DOHH2 (cell line): Measurements from ENCODE around the gene TRPM2.

Experiments used
- H3F3A ChIP-seq: fragments of 200-600 bp; sonication (generic), shearing (Covaris generic); 2 replicates; pipeline ENCODE4 v1.6.0; 2016; ENCODE audit warnings: antibody characterized with exemption, mild to moderate bottlenecking; ENCODE audit not compliant: control insufficient read depth, insufficient read depth
- H3K27ac ChIP-seq: fragments of 200-600 bp; sonication (generic); 2 replicates; pipeline ENCODE4 v1.5.1; 2014; ENCODE audit warnings: low read depth, mild to moderate bottlenecking, low read length, moderate library complexity
- H3K27me3 ChIP-seq: fragments of 200-600 bp; sonication (generic); 2 replicates; pipeline ENCODE4 v1.6.1; 2014; ENCODE audit warnings: mild to moderate bottlenecking, low read length, mixed read lengths; ENCODE audit not compliant: control insufficient read depth
- H3K36me3 ChIP-seq: fragments of 200-600 bp; sonication (generic); 2 replicates; pipeline ENCODE4 v1.6.1; 2014; ENCODE audit warnings: mild to moderate bottlenecking, low read length, moderate library complexity, mixed read lengths; ENCODE audit not compliant: control insufficient read depth
- H3K4me1 ChIP-seq: fragments of 200-600 bp; sonication (generic); 2 replicates; pipeline ENCODE4 v1.6.1; 2014; ENCODE audit warnings: mild to moderate bottlenecking, low read length, mixed read lengths; ENCODE audit not compliant: control insufficient read depth
- H3K4me2 ChIP-seq: fragments of 200-600 bp; sonication (generic); 2 replicates; pipeline ENCODE4 v1.6.0; 2014; ENCODE audit warnings: mild to moderate bottlenecking, low read length, moderate library complexity
- H3K4me3 ChIP-seq: fragments of 200-600 bp; sonication (generic); 2 replicates; pipeline ENCODE4 v1.5.1; 2014; ENCODE audit warnings: mild to moderate bottlenecking, low read length, mixed read lengths
- H3K79me2 ChIP-seq: fragments of 200-600 bp; sonication (generic); 2 replicates; pipeline ENCODE4 v1.6.1; 2014; ENCODE audit warnings: mild to moderate bottlenecking, low read length, mixed read lengths; ENCODE audit not compliant: control insufficient read depth
- H3K9me2 ChIP-seq: fragments of 200-600 bp; sonication (generic); replicated peaks from 2 replicates; pipeline ENCODE4 v1.6.1; 2014; ENCODE audit warnings: mild to moderate bottlenecking, low read length, mixed read lengths; ENCODE audit not compliant: control insufficient read depth
- H3K9me3 ChIP-seq: fragments of 200-600 bp; sonication (generic); 2 replicates; pipeline ENCODE4 v1.6.1; 2014; ENCODE audit warnings: antibody characterized with exemption, low read length, mixed read lengths; ENCODE audit not compliant: control insufficient read depth, insufficient read depth
- H4K20me1 ChIP-seq: fragments of 200-600 bp; sonication (generic); 2 replicates; pipeline ENCODE4 v1.6.0; 2014; ENCODE audit warnings: low read depth, mild to moderate bottlenecking, antibody characterized with exemption, low read length, moderate library complexity; ENCODE audit not compliant: control insufficient read depth, insufficient read depth
- EZH2phosphoT487 ChIP-seq: fragments of 200-600 bp; sonication (generic); IDR thresholded peaks from 2 replicates; pipeline ENCODE4 v1.6.1; 2017; ENCODE audit warnings: borderline replicate concordance, mild to moderate bottlenecking, antibody characterized with exemption, low read length, moderate library complexity, mixed read lengths
- TF ChIP-seq, protein P1 (sequence below): fragments of 200-600 bp; sonication (generic); IDR thresholded peaks from one replicate; pipeline ENCODE4 v1.5.1; 2014; ENCODE audit warnings: antibody characterized with exemption, mild to moderate bottlenecking, low read depth, low read length; ENCODE audit not compliant: poor library complexity, severe bottlenecking

TRPM2 gene

DNA sequence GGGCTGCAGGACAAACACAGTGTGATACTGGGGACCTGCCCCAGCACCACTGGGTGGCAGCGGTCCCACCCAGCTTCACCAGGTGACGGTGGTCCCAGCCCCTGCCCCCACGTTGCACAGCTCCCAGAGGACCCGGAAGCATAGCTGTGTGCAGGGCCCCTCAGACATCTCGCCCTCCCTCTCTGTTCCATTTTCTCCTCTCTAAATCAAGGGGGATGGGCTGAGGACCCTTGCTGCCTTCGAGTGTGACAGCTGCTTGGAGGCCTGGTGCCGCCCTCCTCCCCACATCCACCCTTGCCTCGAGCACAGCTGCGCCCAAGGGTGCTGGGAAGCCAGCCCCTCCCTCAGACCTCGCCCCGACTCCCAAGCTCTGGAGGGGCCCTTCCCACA, 85.8 kb downstream of the TRPM2 start:
- no peaks in the 10 kb centered on the region for H3K9me3 ChIP-seq
- no peaks in the 10 kb centered on the region for H3K27me3 ChIP-seq
- H3K27ac ChIP-seq: no peak overlapping the region
- no peak for TF ChIP-seq EZH2phosphoT487
- TF ChIP-seq, protein P1, sequence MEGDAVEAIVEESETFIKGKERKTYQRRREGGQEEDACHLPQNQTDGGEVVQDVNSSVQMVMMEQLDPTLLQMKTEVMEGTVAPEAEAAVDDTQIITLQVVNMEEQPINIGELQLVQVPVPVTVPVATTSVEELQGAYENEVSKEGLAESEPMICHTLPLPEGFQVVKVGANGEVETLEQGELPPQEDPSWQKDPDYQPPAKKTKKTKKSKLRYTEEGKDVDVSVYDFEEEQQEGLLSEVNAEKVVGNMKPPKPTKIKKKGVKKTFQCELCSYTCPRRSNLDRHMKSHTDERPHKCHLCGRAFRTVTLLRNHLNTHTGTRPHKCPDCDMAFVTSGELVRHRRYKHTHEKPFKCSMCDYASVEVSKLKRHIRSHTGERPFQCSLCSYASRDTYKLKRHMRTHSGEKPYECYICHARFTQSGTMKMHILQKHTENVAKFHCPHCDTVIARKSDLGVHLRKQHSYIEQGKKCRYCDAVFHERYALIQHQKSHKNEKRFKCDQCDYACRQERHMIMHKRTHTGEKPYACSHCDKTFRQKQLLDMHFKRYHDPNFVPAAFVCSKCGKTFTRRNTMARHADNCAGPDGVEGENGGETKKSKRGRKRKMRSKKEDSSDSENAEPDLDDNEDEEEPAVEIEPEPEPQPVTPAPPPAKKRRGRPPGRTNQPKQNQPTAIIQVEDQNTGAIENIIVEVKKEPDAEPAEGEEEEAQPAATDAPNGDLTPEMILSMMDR: no peak
- no peaks in the 10 kb centered on the region for H3K36me3 ChIP-seq
- H3K4me2 ChIP-seq: no peak overlapping the region
- no peaks in the 10 kb centered on the region for H3F3A ChIP-seq
- H4K20me1 ChIP-seq: no peaks in the 10 kb centered on the region
- no peaks in the 10 kb centered on the region for H3K9me2 ChIP-seq
- no peaks in the 10 kb centered on the region for H3K79me2 ChIP-seq
- no peak overlapping the region for H3K4me3 ChIP-seq
- no peaks in the 10 kb centered on the region for H3K4me1 ChIP-seq

DNA sequence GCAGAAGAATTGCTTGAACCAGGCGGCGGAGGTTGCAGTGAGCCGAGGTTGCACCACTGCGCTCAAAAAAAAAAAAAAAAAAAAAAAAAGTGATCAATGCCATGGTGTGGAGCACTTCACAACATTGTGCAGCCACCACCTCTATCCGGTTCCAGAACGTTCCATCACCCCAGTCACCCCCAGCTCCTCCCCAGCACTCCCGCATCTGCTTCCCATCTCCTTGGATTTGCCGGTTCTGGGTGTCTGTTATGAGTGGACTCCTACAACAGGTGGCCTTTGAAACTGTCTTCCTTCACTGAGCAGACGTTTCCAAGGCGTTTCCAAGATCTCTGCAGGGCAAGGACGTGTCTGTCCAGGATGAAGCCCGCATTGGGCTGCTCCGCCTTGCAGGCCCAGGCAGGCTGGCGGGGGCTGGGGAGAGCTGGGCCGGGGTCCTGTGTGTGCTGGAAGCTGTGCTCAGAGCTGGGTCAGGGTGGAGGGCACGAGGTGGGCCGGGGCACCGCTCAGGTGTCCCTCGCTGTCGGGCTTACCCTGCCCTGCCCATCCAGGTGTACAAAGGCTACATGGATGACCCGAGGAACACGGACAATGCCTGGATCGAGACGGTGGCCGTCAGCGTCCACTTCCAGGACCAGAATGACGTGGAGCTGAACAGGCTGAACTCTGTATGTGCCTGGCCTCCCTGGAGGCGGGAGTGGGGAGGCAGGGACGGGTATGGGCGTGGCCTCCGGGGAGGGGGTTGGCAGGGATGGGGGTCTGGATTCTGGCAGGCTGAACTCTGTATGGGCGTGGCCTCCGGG, 87.0 kb downstream of the TRPM2 start:
- Histone ChIP-seq H4K20me1 (no peaks in the 10 kb centered on the region), H3K4me2 (no peak overlapping the region), H3K27me3 (no peaks in the 10 kb centered on the region), H3K79me2 (no peaks in the 10 kb centered on the region), H3K36me3 (no peaks in the 10 kb centered on the region), H3K4me1 (no peaks in the 10 kb centered on the region), H3K9me2 (no peaks in the 10 kb centered on the region), H3K9me3 (no peaks in the 10 kb centered on the region), H3F3A (no peaks in the 10 kb centered on the region), H3K4me3 (no peak overlapping the region), H3K27ac (no peak overlapping the region)
- TF ChIP-seq EZH2phosphoT487: no peak
- TF ChIP-seq, protein P1: no peak

DNA sequence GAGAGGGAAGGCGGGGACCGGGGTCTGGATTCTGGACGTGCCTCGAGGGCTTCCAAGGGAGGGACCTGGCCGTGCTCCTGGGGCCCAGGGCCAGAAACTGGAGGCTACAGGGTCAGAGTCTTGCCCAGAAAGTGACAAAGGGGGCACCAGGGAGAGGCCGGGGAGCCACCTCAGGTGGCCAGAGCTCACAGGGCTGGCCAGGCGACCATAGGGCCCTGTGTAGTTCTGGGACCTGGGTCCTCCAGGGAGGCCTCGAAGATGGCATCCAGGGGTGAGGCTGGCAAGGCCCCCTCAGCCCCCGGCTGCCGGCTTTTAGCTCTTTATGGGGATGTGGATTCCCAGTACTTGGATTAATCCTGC, 87.6 kb downstream of the TRPM2 start:
- H3K9me3 ChIP-seq: no peaks in the 10 kb centered on the region
- no peak for TF ChIP-seq EZH2phosphoT487
- TF ChIP-seq, protein P1: no peak
- no peak overlapping the region for H3K27ac ChIP-seq
- no peaks in the 10 kb centered on the region for H4K20me1 ChIP-seq
- H3F3A ChIP-seq: no peaks in the 10 kb centered on the region
- no peaks in the 10 kb centered on the region for H3K27me3 ChIP-seq
- no peaks in the 10 kb centered on the region for H3K4me1 ChIP-seq
- H3K9me2 ChIP-seq: no peaks in the 10 kb centered on the region
- H3K36me3 ChIP-seq: no peaks in the 10 kb centered on the region
- no peaks in the 10 kb centered on the region for H3K79me2 ChIP-seq
- no peak overlapping the region for H3K4me2 ChIP-seq
- H3K4me3 ChIP-seq: no peak overlapping the region
